CD4-positive, alpha-beta T cell treated with Interleukin-21 for 1 hour (primary cell): ENCODE results near the gene ADARB2.

ENCODE experiments used
- DNase-seq: peaks from one replicate; pipeline ENCODE4 v3.0.0-alpha.2; 2020

Gene ADARB2

DNA sequence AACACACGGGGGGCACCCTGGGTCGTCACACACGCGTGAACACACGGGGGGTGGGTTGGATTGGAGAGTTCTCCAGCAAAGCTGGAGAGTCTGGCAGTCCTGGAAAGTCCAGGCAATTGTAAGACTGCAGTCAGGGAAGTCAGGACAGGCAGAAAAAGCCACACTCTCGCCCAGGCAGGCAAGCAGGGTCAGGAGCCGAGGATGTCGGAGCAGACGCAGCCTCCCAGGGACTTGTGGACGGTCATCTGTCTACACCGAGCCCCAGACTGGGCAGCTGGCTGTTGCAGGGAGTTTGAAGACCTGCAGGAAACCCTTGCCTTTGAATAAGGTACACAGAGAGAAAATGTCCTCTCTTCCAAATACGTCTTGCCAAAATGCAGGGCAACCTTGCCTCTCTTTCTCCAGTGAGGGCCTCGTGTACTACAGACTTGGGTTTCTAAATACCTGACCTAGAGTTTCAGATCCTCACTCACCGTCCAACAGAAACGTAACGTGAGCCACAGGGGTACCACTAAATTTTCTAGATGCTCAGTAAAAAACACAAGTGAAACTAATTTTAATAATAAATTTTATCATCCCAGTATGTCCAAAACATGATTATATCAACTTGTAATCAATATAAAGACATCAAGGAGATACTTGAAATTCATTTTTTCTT lies 176.7 kb downstream of the ADARB2 start:
- no peak for DNase-seq

DNA sequence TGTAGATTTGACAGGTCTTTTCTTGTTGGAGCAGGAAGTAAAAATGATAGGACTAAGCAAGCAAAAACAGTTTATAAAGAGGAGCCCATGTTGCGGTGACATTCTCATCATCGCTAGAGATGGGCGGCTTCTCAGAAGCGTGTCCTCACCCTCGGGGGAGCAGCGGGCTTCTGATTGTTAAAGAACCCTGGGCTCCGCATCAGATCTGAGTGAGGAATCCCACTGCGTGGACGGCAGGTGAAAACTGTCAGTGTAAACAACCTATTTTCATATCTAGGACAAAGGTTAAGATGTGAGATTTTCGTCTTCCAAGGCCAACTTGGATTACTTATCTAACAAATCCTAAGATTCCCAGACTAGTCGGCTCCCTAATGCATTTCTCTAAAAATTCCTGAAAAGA lies 177.6 kb downstream of the ADARB2 start:
- no peak for DNase-seq

DNA sequence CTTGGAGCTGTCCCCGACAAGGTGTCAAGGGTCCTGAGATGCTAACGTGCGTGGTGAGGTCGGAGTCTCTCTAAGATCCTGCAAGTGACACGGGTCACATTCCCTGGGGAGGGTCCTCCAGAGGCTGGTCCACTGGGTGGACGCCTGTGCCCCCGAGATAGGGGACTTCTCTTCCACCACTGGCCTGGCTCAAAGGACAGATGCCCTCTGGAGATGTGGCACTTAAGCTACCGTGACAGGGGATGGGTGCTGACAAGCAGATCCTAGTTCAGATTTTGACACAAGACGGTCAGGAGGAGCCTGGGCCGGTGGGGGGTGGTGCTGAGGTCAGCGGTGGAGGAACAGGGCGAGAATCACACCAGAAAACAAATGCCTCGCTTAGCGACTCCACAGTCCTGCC lies 178.0 kb downstream of the ADARB2 start:
- DNase-seq = no peak

DNA sequence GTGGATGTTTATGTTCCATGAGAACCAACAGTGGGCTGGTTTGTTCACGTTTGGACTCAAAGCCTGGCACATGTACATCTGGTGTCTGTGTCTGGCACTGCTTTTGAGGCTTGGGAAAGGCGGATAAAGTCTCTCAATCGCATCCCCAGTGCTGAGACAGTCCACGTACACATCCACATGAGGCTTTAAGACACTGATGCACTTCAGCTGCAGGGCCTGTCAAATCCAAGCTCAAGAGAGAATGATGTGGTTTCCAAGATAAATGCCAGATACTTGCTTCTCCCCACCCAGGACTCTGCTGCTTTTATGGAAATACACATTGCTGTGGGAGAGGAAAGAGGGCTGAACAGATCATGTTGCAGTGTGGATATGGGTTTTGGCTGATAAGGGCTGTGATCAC lies 178.4 kb downstream of the ADARB2 start:
- DNase-seq = no peak

DNA sequence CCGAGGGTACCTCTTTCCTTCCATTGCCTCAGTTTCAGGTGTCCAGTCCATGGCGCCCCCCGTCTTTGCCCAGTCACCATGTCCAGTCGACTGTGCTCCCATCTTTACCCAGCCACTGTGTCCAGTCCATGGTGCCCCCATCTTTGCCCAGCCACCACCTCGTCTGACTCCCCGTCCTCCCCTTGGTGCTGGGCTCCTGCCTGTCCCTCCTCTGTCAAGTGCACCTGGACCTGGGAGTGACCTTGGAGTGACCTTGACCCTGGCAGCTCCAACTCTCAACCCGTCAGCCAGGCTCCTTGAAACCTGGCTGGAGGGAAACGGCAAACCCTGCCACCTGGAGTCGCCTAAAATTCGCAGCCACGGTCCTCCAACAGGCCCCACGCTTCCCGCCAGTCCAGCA lies 180.2 kb downstream of the ADARB2 start:
- no peak for DNase-seq

DNA sequence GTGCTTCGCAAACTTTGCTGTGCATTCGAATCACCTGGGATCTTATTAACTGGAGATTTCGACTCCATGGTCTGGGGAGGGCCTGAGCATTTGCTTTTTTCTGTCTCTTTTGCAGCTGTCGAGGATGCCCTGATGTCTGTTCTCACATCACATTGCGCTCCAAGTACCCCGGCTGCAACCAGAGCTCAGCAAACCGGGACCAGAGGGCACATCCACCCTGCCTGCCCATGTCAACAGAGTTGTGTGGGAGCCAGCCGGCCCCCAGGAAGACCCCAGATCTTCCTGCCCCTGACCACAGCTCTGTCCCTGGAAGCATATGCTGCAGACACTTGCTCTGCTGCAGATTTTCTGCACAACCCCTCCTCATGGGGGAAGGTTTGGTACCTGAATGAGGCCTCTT lies 180.8 kb downstream of the ADARB2 start:
- no peak for DNase-seq

DNA sequence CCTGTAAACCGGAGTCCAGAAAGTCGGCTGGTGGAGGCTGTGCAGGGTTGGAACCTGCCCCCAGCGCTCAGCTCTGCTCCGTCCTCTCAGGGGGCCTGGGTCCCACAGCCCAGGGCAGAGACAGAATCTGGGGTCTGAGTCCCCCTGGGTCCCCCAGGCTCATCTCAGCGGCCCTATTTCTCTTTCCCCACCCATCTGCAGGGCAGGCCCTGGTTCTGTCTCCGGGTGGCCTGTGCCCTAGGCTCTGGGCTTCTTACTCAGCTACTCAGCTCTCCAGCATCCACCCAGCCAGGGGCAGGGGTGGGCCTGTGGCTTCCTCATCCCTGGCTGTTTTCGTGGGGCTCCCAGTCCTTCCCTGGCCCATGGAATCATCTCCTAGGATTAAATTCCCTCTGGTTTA lies 183.4 kb downstream of the ADARB2 start:
- DNase-seq = no peak

DNA sequence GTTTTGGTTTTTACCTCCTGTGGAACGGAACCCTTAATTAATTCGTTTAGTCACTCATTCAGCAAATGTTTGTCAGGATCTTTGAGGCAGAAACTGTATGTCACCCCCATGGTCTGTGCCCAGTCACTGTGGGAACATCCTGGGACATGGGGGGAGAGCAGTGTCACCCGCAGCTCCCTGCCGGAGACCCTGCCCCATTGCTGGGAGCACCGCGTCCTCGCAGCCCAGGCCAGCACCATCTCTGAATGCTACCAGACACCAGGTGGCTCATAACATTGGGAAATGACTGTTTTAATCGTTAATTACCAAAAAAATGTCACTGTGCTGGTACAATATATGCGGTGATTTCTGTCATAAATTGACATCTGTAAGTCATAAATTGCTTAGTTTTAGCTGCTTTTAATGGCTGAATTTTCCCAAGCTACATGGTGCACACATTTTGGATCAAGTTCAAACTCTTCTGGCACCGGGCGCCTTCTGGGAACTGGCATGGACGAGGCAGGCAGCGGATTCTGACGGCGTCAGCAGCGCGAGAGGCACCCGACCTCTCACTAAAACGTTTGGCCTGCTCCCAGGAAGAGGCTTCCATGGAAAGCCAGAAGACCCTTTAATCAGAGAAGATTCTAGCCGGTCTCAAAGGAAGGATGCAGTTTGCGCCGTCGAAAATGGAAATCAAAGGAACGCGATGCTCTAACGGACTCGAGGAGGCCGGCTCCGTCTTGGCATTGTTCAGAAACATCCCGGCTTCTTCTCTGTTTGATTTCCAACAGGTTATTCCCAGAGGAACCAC lies 184.2 kb downstream of the ADARB2 start:
- no peak for DNase-seq

DNA sequence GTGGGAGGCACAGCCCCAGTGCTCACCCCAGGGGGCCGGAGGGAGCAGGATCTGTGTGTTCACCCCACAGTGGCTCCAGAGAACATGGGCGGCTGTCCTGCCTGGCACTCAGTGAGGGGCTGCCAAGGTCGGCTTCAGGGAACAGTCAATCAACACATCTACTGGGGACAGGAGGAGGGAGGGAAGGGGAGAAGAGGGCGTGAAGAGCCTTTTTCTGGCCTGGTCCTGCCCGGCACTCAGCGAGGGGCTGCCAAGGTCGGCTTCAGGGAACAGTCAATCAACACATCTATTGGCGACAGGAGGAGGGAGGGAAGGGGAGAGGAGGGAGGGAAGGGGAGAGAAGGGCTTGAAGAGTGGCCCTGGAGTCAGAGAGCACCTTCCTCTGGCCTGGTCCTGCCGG lies 184.9 kb downstream of the ADARB2 start:
- no peak for DNase-seq

DNA sequence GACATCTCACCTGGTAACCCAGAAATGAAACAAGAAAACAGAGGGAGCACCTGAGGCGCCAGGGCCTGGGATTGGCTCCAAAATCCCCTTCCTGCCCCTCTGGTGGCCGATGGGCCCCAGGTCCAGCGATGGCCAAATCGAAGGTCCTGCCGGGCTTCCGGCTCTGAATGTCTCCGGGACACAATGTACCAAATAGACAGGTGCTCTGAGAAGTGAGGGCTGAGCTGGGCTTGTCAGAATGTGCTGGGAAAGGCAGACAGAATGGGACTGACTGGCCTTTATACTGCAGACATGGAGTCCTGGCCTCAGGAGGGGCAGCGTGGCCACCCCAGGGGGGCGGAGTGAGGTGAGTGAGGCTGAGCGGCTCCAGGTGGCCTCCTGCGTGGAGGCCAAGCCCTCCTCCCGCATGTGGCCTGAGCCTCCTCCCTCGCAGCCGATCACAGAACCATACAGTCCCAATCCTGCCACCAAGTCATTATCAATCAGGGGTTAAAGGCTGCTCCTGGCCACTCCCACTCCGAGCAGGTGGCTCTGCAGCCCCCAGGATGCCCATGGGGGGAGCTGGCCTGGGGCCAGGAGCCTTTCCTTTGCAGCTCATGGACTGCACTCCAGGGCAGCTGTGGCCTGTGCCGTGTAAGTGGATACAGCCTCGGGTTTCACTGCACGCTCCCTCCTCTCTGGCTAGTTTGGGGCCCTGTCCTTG lies 185.5 kb downstream of the ADARB2 start:
- DNase-seq = no peak

DNA sequence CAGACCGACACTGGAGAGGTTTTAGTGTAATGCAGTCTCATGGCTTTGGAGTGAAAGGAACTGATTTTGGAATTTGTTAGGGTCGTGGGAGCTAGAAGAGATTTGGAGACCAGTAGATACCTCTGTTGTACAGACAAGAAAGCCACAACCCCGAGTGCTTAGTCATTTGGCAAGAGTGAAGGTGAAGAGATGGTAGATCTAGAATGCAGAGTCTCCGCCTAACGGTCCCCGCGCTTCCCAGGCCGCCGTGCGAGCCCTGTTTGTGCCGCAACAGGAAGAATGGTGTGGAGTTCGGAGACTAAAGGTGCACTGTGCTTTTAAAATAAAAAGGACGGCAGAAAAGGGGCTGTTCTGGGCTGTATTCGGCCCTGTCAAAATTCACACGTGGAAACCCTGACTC lies 186.7 kb downstream of the ADARB2 start:
- no peak for DNase-seq

DNA sequence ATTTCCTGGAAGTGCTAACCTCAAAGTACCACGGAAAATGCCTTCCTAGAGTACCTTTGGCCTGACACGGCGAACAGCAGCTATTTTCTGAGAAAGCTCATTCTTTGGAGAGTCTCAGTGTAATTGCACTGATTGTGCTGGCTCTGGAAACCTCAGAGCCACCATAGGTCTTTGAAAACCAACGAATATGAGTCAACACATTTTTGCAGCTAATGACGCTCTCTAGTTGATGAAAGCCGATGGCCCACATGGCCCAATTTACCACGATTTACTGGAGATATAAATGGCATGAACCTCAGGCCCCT lies 187.1 kb downstream of the ADARB2 start:
- DNase-seq = no peak

DNA sequence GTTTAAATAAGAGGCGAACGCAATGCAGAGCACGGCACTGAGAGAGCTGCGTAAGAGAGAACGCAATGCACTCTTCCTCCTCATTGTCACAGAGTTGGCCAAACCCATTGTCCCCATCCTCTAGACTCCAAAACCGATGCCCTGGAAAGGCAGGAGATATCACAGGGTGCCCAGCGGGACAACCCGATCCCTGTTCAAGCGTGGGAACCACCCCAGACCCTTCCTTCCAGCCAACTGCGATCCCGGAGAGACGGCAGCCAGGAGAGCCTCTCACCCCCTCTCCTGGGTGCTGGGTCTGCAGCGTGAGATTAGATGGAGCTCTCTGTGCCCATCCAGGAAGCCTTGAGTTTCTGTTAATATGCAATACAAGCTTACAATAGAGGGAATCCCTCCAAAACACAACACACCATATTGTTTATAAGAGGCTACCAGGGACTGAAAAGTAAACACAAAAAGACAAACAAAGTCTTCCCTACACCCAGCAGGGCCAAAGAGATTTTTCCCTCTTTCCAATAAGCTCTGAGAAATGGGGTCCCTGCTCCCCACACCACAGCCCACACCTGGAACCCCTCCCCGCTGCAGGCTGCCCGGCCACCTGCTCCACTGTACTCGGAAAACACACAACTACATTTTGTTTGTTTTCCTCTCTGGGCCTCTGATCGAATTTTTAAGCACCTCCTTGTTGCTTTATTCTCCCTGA lies 187.6 kb downstream of the ADARB2 start:
- DNase-seq = no peak

DNA sequence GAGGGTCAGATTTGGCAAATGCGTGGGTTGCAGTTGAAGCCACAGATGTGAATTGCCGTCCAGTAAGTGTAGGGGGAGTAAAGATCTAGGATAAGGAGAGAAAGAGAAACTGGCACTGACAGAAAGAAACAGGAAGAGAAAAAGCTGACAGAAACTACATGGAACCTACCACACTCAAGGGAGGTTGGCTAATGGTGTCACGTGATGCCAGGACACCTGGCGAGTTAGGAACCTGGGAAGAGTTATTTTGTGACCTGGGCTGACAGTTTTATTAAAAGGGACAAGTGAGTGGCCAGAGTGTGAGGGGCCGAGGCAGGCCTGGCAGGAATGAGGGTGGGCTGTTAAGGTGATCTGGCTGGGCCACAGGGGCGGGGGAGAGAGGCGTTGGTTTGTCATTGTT lies 188.7 kb downstream of the ADARB2 start:
- DNase-seq = no peak

DNA sequence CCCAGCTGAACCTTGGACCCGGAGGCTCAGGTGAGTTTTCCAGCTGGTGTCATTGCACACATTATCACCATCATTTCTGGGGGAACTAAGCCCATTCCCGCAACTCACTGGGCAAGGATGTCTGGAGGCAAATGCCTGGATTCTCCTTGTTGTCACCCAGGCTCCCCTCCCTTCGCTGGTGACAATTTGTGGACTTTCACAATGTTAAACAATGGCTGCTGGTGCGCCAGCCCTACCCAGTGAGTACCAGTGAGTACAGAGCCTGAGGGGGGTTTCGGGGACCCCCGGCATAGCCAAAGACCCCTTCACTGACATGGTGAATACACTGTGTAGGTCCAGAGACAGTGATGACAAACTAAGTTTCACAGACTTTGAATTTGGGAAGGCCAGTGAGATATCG lies 189.2 kb downstream of the ADARB2 start:
- DNase-seq = no peak

DNA sequence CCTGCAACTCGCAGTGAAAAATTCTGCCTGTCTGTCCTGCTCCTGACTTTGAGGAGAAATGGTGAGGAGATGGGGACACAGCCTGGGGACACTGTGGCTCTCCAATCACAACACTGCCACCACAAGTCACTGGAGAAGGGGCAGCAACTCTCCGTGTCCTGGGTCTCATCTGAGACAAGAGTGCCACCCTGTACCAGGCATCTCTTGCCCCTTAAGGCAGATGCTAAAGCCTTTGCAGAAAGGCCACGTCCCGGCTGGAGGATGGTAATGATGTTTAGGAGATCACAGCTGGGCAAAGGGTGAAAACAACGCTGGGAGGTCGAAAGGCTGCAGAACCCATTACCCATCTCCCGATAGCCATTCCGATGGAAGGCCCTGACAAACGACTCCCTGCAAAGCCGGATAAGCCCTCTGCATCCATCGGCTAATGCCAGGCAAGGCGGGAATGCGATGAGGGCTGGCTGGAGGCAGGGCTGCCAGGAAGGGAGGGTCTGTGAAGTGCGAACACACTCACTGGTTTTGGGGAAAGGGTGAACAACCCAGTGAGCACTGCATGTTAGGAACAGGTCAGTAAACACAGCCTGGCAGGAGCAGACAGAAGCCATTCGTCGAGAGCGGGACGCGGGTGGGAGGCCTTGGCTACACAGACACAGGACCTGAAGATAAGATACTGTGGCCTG lies 190.8 kb downstream of the ADARB2 start:
- no peak for DNase-seq

DNA sequence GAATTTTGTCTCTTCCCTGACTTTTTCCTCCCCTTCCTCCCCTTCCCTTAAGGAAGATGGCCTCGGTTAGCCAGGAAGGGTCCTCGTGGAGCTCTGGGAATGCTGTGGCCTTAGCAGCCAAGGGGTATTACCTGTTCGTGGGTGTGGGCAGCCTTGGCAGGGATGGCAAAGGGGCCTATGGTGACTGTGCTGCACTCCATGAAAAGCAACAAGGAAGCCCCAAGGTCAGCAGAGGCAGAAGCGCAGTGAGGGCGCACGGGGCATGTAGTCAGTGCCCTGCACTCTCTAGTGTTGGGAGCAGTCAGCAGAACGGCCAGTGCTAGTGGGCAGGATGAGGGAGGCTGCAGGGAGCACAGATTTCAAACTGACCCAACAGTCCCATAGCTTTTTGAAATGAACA lies 191.8 kb downstream of the ADARB2 start:
- no peak for DNase-seq

DNA sequence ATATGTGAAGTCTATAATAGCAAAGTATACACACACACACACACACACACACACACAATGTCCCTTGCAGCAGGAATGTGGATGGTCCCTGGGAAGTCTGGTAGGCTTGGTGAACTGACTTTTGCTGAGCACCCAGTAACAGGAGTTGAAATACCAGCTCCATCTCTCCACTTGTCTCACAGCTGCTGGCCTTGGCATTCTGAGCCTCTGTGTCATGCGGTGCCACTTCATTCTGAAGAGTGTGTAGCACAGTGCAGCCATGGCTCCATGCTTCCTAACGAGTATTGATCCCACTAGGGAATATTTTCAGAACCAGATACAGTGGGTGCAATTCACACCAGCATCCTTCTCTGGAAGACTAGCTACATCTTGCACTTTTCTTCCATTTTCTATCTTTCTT lies 192.4 kb downstream of the ADARB2 start:
- DNase-seq = no peak

DNA sequence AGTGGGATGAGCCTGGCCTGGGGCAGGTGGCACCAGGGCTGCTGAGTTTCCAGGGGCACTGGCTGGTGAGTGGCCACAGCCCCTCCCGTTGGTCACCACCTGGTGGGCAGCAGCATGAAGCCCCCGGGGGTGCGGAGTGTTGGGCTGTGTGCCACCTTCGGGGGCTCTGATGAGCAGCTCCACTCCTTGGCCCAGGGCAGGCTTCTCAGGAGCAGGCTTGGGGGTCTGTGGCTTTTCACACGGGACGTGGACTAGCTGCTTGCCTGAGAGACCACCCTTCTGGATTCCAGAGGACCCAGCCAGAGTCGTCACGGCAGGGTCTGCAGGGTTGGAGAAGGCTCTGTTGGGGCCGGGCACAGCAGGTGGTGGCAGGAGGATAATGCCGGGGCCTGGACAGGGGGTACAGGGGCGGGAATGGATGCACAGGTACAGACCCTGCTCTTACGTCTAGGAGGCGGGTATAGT lies 193.1 kb downstream of the ADARB2 start:
- no peak for DNase-seq

DNA sequence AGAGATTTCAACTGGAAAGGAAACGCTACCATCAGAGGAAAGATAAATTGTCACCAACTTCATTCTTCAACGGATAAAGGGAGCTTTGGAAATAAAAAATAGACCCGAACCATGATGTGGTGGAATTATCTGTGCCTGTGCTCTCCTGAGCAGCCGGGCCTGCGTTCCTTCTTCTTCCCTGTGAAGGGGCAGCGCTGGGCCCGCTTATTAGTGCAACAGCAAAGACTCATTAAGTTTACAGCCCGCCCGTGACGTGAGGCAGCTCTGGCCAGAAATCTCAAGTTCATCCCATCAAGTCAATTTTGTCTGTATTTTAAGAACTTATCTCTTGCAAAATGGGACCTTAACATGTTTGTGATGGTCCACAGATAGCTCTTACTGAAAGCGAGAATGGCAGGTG lies 193.7 kb downstream of the ADARB2 start:
- no peak for DNase-seq

DNA sequence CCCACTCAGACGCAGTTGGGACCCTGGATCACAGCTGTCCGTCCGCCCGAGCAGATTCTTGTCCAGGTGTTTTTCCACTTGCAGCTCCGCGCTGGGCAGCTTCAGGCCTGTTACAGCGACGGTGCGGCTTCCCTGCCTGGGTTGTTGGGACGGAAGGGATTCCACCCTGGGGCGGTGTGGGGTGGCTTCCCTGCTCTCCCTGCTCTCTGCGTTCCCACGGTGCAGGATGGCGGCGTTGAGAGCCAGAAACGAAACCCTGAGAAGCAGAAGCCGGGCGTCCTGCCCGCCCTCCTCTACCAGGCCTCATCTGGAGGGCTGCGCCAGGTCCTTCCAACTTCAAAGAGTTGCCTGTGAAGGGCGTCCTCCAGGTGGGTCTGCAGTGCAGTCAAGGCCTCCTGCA lies 194.4 kb downstream of the ADARB2 start:
- no peak for DNase-seq

DNA sequence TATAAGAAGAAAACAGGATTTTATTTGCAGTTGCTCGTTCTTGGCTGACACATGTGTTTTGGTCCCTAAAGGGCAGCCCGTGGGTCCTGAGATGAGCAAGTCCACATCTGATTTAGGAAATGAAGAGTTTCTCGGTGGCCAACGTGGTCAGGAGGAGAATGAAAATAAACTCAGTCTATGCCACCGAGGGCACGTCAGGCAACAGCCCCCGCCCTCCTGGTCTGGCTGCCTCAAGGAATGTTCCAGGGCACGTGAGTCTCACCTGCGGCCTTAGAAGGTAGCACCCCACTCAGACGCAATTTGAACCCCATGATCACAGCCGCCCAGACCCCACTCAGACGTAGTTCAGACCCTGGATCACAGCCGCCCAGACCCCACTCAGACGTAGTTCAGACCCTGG lies 197.2 kb downstream of the ADARB2 start:
- DNase-seq = no peak

DNA sequence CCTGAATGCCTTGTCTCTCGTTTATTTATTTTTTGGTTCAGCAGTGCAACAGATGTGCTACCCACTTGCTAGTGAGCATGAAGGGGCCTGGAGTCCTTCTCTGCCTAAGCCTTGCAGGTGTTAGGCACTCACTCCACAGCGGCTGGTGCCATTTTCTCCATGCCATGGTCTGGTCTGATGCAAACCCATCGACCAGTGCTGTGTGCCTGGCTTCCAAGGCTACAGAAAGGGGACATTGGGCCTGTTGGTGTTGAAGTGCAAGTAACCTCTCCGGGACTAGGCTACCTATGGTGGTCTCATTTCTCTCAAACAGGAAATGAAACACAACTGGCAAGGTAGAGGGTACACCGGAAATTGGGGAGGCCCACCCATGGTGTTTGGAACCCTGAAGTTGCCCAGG lies 198.1 kb downstream of the ADARB2 start:
- no peak for DNase-seq
